Right lobe of liver (tissue), 4 donors: ENCODE data around the gene SPIRE1.

Source experiments
- POLR2A ChIP-seq: fragments of 450-650 bp; IDR thresholded peaks from one replicate; pipeline ENCODE4 v1.6.1; 2017; ENCODE audit warnings: antibody characterized with exemption, mild to moderate bottlenecking
- TF ChIP-seq, protein P1 (sequence below), 4 donors: fragments of 200-600 bp in 3 of 4; fragments of 450-650 bp in 1 of 4; IDR thresholded peaks; one replicate each; pipeline versions ENCODE4 v1.5.1 to v1.8.0; 2016 to 2022; ENCODE audit warnings: antibody characterized with exemption in 4 of 4, mild to moderate bottlenecking in 2 of 4
- donor health status: DM: no; HTN: no; CAD: no.
- donor health status: DM: no; HTN: no; CAD: no.
- donor health status: DM: no; HTN: yes; CAD: no.

DNA sequence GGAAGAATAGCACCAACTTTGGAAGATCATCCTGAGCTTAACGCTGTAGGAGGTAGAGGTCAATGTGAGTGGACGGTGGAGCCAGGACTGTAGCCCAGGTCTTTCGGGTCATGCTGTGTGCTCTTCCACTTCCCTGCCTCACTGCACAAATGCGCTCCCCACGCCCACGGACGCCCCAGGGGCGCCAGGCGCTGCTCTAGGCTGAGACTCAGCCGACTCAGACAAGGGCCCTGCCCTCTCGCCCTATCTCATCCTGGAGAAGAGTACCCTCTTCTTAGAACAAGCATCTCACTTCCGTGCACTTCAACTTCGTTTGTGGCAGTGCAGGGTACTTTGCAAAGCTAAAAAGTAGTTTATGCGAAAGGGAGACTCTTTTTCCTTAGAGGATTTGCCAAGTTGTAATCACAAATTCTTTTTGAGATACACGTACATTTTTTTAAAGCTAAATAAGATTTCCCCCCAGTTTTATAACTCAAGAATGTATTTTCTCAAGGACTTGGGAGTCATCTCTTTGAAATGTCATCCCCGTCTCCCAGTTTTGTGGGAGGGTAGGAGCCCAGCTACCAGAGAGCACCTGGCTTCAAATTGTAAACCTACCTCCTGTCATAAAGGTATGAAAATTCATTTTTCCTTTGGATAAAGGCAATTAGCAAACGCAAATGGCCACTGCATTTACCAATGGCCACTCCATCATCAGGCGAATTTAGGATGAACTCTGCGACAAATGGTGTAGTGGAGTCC lies 251.4 kb downstream of the SPIRE1 start:
- TF ChIP-seq, protein P1, sequence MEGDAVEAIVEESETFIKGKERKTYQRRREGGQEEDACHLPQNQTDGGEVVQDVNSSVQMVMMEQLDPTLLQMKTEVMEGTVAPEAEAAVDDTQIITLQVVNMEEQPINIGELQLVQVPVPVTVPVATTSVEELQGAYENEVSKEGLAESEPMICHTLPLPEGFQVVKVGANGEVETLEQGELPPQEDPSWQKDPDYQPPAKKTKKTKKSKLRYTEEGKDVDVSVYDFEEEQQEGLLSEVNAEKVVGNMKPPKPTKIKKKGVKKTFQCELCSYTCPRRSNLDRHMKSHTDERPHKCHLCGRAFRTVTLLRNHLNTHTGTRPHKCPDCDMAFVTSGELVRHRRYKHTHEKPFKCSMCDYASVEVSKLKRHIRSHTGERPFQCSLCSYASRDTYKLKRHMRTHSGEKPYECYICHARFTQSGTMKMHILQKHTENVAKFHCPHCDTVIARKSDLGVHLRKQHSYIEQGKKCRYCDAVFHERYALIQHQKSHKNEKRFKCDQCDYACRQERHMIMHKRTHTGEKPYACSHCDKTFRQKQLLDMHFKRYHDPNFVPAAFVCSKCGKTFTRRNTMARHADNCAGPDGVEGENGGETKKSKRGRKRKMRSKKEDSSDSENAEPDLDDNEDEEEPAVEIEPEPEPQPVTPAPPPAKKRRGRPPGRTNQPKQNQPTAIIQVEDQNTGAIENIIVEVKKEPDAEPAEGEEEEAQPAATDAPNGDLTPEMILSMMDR (IDR thresholded peaks at IDR 0.05): no peak
- no peak for TF ChIP-seq POLR2A
